HG02973 (cell line): ENCODE data around the gene UBIAD1.

ENCODE experiments used
- ATAC-seq: cut with Tn5 transposase; IDR thresholded peaks from one replicate; pipeline ENCODE4 v1.9.1; 2021; ENCODE audit warnings: moderate library complexity; ENCODE audit not compliant: unreplicated experiment

Gene UBIAD1

GRCh38 chr1:11309385-11309784, 36.4 kb downstream of the UBIAD1 start:
- no peak for ATAC-seq

- ATAC-seq: no peak
These were observed 39.1 kb downstream of the UBIAD1 start for GRCh38 chr1:11311816-11312755.

- no peak for ATAC-seq
These were observed 42.0 kb downstream of the UBIAD1 start for GRCh38 chr1:11314959-11315358.

GRCh38 chr1:11316701-11317100, 43.7 kb downstream of the UBIAD1 start:
- no peak for ATAC-seq

- no peak for ATAC-seq
These were observed 46.0 kb downstream of the UBIAD1 start for GRCh38 chr1:11318982-11319381.

GRCh38 chr1:11320153-11320936, 47.3 kb downstream of the UBIAD1 start:
- no peak for ATAC-seq

GRCh38 chr1:11321656-11322491, 48.9 kb downstream of the UBIAD1 start:
- no peak for ATAC-seq

GRCh38 chr1:11324567-11325165, 51.7 kb downstream of the UBIAD1 start:
- no peak for ATAC-seq

- no peak for ATAC-seq
These were observed 53.1 kb downstream of the UBIAD1 start for GRCh38 chr1:11326070-11326469.

- ATAC-seq: no peak
These were observed 55.4 kb downstream of the UBIAD1 start for GRCh38 chr1:11328444-11328843.

GRCh38 chr1:11330411-11330810, 57.4 kb downstream of the UBIAD1 start:
- ATAC-seq: no peak

GRCh38 chr1:11331036-11331944, 58.3 kb downstream of the UBIAD1 start:
- no peak for ATAC-seq

GRCh38 chr1:11331945-11332546, 59.0 kb downstream of the UBIAD1 start:
- no peak for ATAC-seq

GRCh38 chr1:11333631-11334030, 60.6 kb downstream of the UBIAD1 start:
- ATAC-seq: no peak

- no peak for ATAC-seq
These were observed 61.3 kb downstream of the UBIAD1 start for GRCh38 chr1:11334261-11334804.

- no peak for ATAC-seq
These were observed 61.8 kb downstream of the UBIAD1 start for GRCh38 chr1:11334821-11335220.

- ATAC-seq: peak; percentile 83
These were observed 62.5 kb downstream of the UBIAD1 start for GRCh38 chr1:11335417-11336056.

- ATAC-seq: no peak
These were observed 64.6 kb downstream of the UBIAD1 start for GRCh38 chr1:11337580-11338073.
